Loucy (cell line): ENCODE data around the gene ZDHHC22.

Experiments used
- EZH2phosphoT487 ChIP-seq: fragments of 200-600 bp; IDR thresholded peaks from 2 replicates; pipeline ENCODE4 v1.6.1; 2018; ENCODE audit warnings: antibody characterized with exemption, mild to moderate bottlenecking, moderate library complexity, borderline replicate concordance
- TF ChIP-seq, protein P1 (sequence below): fragments of 200-600 bp; sonication (generic); conservative IDR thresholded peaks from 2 replicates; pipeline ENCODE4 v1.5.1; 2014; ENCODE audit warnings: mild to moderate bottlenecking, antibody characterized with exemption, low read length

DNA sequence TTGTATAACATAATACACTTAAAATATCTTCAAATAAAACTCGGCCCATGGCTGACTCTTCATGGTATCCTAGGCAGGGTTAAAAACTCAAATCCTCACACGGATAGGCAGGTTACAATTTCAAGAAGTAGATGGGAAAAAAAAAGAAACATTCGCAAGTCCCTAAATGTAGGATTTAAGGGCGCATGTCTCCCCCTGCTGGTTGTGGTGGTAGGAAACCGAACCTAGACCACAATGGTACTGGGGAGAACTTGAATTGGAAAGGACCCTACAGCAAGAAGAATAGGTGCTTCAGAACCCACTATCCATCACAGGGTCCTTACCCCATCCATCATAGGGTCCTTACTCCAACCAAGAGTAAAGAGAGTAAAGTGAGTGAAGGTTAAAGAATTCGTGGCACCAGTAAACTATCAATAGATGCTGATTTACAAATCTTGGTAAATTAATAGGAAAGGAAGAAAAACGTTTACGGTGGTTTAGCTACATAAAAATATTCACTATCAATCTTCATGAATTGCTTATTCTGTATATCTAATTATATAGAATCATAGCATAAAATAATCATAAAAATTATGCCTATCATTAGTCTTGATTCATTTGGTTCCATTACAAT lies 46.8 kb downstream of the ZDHHC22 start:
- TF ChIP-seq, protein P1, sequence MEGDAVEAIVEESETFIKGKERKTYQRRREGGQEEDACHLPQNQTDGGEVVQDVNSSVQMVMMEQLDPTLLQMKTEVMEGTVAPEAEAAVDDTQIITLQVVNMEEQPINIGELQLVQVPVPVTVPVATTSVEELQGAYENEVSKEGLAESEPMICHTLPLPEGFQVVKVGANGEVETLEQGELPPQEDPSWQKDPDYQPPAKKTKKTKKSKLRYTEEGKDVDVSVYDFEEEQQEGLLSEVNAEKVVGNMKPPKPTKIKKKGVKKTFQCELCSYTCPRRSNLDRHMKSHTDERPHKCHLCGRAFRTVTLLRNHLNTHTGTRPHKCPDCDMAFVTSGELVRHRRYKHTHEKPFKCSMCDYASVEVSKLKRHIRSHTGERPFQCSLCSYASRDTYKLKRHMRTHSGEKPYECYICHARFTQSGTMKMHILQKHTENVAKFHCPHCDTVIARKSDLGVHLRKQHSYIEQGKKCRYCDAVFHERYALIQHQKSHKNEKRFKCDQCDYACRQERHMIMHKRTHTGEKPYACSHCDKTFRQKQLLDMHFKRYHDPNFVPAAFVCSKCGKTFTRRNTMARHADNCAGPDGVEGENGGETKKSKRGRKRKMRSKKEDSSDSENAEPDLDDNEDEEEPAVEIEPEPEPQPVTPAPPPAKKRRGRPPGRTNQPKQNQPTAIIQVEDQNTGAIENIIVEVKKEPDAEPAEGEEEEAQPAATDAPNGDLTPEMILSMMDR: peak; percentile 85
- no peak for TF ChIP-seq EZH2phosphoT487
